CD1c-positive myeloid dendritic cell (primary cell): Measurements from ENCODE around the gene TRMT2A.
A peak's percentile ranks its signal among the peaks of the same experiment; 100 is the strongest.
"Not testable (repeated sequence)": the region's sequence is repeated elsewhere in the genome, so short reads cannot be mapped to it uniquely, and the experiment has no call there.

Experiments used
- DNase-seq: peaks from one replicate; pipeline ENCODE4 v3.0.0-alpha.2; 2016; ENCODE audit errors: extremely low spot score

The TRMT2A gene

GRCh38 chr22:20084547-20085413 lies 32.2 kb downstream of the TRMT2A start:
- DNase-seq, result no peak

- DNase-seq, result no peak
Observed at GRCh38 chr22:20083891-20084546, 33.0 kb downstream of the TRMT2A start.

DNA sequence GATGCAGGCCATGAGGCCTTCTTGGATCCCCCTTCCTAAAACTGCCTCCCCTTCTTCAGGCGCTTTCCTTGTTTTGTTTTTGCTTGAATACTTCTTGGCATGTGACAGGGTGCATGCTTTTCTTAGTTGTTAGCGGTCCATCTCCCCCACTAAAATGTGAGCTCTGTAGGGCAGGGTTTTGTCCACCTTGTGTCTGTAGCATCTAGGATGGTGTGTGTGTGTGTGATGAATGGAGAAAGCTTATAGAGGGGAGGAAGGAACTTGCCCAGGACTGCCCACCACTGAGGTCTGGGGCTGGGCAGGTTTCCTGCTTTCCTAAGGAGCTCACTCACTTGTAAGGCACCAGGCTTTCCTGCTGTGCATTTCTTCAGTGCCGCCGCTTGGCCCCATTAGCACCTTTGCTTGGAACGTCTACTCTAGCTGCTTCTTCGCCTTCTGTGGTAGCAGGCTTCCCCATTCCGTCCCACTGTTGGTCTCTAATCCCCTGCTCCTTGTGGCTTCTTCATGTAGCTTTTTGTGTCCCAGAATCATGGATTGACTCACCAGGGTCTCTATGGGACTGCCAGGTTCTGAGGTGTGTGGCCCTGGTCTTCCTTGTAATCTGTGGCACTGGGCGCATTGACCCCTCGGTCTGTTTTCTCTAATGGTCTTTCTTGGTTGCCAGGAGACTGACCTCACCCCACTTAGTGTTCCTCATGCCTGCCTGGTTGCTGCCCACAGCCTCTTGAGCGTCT lies 33.7 kb downstream of the TRMT2A start:
- DNase-seq, result no peak

- no peak for DNase-seq
Observed at GRCh38 chr22:20080776-20081654, 36.0 kb downstream of the TRMT2A start.

DNA sequence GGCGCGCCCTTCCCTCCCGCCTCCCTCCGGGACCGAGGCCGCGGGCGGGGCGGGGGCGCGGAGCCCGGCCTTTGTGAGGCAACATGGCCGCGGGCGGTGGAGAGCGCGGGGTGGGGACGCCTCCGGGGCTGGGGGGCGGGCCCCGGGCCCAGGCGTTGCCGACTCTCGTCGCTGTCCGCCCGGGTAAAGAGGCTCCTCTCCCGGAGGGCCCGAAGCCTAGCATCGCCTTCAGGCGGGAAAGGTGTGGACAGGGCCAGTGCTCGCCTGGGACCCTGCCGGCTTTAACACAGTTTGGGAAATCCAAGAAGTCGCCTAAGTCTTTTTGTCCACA lies 36.6 kb downstream of the TRMT2A start:
- peak; percentile 66 for DNase-seq

DNA sequence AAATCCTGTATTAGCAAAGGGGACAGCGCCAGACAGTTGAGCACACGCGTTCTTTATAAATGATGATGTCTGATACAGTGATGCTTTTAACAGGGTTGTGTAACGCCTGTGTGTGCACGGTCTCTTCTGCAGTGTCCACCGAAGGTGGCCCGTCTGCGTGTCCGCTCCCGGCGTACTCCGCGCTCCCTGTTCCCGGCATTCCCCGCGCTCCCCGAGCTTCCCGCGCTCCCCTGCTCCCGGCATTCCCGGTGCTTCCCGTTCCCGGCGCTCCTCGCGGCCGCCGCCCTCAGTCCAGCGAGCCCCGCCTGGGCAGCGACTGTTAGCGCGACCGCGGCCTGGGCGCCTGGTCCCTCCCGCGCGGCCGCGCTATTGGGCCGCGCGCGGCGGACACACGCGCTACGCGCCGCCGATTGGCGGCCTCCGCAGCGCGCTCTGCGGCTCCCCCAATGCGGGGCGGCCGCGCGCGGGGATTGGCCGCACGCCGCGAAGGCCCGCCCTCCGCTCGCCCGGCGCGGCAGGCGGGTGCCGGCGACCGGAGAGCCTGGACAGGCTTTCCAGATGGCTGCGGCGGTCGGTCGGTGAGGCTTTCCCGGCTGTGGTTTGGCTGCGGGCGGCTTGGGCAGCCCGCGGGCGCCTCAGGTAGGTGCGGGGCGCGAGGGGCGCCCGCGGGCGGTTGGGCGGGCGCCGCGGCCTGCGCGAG lies 37.1 kb downstream of the TRMT2A start, which contains the start of gene DGCR8:
DGCR8 (plus strand) TSS at position 497 of the 700 bp plus-strand sequence. CDS start 5,723 bp downstream, outside the sequence.
- peak; percentile 95 for DNase-seq

DNA sequence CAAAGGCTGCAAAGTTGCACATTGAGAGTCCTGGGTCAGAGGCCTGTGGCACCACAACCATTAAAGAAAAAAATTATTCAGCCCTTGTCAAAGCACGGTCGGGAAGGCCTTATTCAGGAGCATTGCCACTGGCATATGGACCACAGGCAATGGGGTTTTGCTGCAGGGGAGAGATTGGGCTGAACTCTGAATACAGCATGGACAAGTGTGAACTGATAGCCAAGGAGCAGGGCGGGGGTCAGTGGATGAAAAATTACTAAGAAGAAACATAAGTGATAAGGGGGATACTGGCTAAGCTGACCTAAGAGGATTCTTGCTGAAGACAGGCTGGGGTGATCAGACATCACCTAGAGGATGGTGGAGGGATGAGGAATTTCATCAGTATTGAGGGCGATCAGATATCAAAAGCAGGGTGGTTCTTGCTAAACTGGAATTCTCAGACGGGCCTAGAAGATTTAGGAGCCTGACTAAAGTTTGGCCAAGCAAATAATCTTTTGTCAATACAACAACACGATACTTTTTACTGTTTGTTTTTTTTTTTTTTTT lies 40.3 kb downstream of the TRMT2A start:
- DNase-seq, result no peak

DNA sequence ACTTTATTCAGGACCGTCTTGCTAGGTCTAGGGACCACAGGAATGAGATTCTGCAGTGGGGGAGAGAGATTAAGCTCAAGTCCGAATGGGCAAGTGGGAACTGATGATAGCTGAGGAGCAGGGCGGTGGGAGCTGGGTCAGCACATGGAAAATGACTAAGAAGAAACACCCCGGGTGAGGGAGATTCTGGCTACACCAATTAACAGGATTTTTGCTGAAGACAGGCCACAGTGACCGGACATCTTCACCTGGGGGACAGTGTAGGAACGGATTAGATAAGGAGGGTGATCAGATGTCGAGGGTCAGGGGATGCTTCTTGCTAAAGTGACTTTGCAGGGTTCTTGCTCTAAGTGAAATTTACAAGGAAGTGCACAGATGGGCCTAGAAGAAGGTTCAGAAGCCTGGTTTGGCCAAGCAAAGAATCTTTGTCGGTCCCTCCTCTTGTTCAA lies 45.5 kb downstream of the TRMT2A start:
- DNase-seq, result no peak

DNA sequence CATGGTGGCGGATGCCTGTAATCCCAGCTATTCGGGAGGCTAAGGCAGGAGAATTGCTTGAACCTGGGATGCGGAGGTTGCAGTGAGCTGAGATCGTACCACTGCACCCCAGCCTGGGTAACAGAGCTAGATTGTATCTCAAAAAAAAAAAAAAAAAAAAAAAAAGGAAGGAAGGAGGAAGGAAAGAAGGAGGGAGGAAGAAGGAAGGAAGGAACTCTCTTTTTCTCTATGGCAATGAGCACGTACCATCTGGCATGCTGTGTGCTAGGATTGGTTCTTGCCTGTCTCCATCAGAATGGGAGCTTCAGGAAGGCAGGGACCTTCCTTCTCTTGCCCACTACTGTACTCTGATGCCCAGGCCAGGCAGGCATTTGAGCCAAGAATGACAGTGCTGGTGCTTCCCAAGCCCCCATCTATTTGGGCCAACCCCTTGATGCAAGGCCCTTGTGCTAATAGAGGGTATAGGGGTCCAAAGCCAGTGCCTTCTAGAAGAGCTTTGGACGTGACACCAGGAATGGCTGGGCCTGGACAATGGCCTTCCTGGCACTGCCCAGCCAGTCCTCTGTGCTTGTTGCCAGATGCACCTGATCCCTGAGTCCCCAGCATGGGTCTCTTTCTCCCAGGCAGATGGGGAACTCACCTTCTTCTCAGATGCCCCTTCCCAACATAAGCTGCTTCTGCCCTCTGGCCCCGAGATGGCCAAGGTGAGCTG lies 47.5 kb downstream of the TRMT2A start:
- DNase-seq, result no peak

DNA sequence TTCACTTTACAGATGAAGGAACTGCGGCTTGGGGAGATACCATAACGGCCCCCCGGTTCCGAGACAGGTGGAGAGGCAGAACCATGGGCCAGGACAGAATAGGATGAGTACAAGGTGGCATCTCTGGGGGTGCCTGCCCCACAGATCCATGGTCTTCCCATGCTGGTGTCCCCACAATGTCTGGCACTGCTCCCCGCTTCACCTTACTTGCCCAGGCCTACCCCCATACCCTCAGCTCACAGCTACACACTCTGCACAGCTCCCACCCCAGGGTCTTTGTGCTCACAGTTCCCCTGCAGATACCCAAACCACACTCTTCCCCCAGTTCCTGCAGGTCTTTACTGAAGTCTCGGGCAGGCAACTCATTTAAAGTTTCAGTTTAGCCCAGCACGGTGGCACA lies 48.4 kb downstream of the TRMT2A start:
- no peak for DNase-seq

- not testable (repeated sequence) for DNase-seq
Observed at GRCh38 chr22:20067384-20067682, 49.7 kb downstream of the TRMT2A start.

DNA sequence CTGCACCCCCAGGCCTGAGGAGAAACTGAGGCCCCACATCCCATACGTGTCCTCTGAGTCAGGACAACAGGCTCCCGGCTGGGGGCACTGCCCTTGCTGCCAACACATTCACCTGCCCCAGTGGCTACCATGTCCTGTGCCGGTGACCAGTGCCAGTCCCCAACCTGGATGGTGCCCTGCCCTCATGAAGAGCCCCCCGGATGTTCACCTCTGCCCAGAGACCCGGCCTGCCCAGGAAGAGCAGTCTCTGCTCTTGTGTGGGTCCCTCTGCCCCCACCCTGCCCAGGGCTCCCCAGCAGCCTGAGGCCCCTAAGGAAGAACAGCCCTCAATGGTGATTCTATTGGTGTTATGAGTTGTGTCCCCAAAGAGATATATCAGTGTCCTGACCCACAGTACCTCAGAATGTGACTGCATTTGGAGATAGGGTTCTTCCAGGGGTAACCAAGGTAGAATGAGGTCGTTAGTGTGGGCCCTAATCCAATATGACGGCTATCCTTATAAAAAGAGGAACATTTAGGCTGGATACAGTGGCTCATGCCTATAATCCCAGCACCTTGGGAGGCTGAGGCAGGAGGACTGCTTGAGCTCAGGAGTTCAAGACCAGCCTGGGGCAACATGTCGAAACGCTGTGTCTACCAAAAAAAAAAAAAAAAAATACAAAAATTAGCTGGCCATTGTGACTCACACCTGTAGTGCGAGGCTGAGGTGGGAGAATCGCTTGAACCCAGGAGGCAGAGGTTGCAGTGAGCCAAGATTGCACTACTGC lies 50.2 kb downstream of the TRMT2A start:
- DNase-seq, result no peak

- no peak for DNase-seq
Observed at GRCh38 chr22:20065896-20066616, 51.0 kb downstream of the TRMT2A start.

DNA sequence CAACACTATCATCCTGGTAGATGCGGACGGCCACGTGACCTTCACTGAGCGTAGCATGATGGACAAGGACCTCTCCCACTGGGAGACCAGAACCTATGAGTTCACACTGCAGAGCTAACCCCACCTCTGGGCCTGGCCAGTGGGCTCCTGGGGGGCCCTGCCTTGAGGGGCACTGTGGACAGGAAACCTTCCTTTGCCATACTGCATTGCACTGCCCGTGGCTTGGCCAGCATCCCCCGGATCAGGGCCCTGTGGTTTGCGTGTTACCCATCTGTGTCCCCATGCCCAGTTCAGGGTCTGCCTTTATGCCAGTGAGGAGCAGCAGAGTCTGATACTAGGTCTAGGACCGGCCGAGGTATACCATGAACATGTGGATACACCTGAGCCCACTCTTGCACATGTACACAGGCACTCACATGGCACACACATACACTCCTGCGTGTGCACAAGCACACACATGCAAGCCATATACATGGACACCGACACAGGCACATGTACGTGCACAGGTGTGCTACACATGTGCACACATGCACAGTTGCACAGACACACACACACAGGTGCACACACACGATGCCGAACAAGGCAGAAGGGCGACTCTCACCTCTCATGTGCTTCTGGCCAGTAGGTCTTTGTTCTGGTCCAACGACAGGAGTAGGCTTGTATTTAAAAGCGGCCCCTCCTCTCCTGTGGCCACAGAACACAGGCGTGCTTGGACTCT lies 52.3 kb downstream of the TRMT2A start:
- DNase-seq, result no peak

DNA sequence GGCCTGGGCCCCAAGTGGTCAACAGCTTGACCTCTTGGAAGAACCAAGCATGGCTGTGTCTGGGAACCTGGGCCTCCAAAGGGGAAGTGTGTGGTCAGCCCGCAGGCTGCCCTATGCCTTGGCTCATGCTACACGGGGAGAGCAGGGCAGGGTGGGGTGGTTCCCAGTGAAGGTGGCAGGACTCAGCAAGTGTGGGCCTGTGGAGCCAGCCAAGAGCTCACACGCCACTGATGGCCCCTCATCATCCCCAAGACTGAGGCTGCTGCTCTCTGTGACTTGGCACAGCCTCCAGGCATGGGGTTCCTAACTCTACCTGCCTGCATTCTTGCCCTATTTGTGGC lies 52.9 kb downstream of the TRMT2A start:
- no peak for DNase-seq

GRCh38 chr22:20063271-20064139 lies 53.5 kb downstream of the TRMT2A start:
- DNase-seq, result no peak

DNA sequence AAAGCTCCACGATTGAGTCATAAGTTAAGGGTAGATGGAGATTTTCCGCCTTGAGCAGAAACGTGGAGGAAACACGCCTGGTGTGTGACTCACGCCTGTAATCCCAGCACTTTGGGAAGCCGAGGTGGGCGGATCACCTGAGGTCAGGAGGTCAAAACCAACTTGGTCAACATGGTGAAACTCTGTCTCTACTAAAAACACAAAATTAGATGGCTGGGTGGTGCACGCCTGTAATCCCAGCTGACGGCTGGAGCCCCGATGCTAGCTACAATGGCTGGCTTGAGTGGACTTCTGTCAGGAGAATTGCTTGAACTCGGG lies 54.3 kb downstream of the TRMT2A start:
- DNase-seq, result no peak
